IMR-90 (cell line): ENCODE measurements around the gene SMARCA2. TPM values are rescaled to one million over a fixed set of nuclear protein-coding genes. Genes with fewer than 3 reads are reported as not detected.

ENCODE experiments used
- ATAC-seq: fragments of 200-7000 bp; cut with Tn5 transposase; 2 replicates; pipeline ENCODE4 v1.9.1; 2020; ENCODE audit warnings: low read depth, mild to moderate bottlenecking, moderate library complexity
- BruUV-seq: library from RNA; stranded (reverse); fragments of 400-500 nt; replicated peaks from 2 replicates; lab custom pipeline; 2021; lab: Mats Ljungman, UMichigan
- CTCF ChIA-PET: fragments of 300-600 bp; formaldehyde crosslinking; extraction: SDS; loops from one replicate; lab custom pipeline; 2021; ENCODE audit warnings: antibody characterized with exemption; lab: Yijun Ruan, JAX
- POLR2A ChIA-PET: fragments of 300-600 bp; sonication (Branson Sonifier 250); formaldehyde crosslinking; loops from one replicate; lab custom pipeline; 2022; ENCODE audit warnings: antibody characterized with exemption; ENCODE audit not compliant: unreplicated experiment; lab: Charles Lee
- DNase-seq: peaks from one replicate; pipeline ENCODE4 v3.0.0; 2013
- H2AFZ ChIP-seq: replicated peaks from 2 replicates; pipeline ENCODE3; 2013; ENCODE audit warnings: low read length, mild to moderate bottlenecking; ENCODE audit not compliant: poor library complexity
- H2AK5ac ChIP-seq: 2 replicates; pipeline ENCODE4 v1.6.1; 2013; ENCODE audit warnings: low read depth, low read length, inconsistent platforms
- H2AK9ac ChIP-seq: replicated peaks from 2 replicates; pipeline ENCODE3; 2013; ENCODE audit warnings: mild to moderate bottlenecking, low read depth, low read length, moderate library complexity; ENCODE audit not compliant: poor library complexity
- H2BK120ac ChIP-seq: 2 replicates; pipeline ENCODE4 v1.6.1; 2013; ENCODE audit warnings: low read depth, low read length, inconsistent platforms
- H2BK15ac ChIP-seq: 3 replicates; pipeline ENCODE4 v1.6.1; 2013; ENCODE audit warnings: low read depth, low read length, inconsistent platforms
- H2BK20ac ChIP-seq: 2 replicates; pipeline ENCODE4 v1.6.1; 2013; ENCODE audit warnings: low read depth, mild to moderate bottlenecking, inconsistent platforms, low read length, moderate library complexity
- H2BK5ac ChIP-seq: 2 replicates; pipeline ENCODE4 v1.6.1; 2013; ENCODE audit warnings: mild to moderate bottlenecking, low read depth, low read length, inconsistent platforms; ENCODE audit not compliant: poor library complexity, severe bottlenecking
- H3K14ac ChIP-seq: replicated peaks from 2 replicates; pipeline ENCODE4 v1.6.1; 2013; ENCODE audit warnings: low read depth, low read length, inconsistent platforms
- H3K18ac ChIP-seq: 2 replicates; pipeline ENCODE4 v1.6.1; 2013; ENCODE audit warnings: low read depth, low read length, control low read depth
- H3K23ac ChIP-seq: 2 replicates; pipeline ENCODE4 v1.6.1; 2013; ENCODE audit warnings: low read depth, low read length, inconsistent platforms
- H3K27ac ChIP-seq: 2 replicates; pipeline ENCODE4 v1.5.1; 2013; ENCODE audit warnings: mild to moderate bottlenecking, control low read depth, low read length; ENCODE audit not compliant: insufficient read depth
- H3K27me3 ChIP-seq: 2 replicates; pipeline ENCODE4 v1.6.1; 2013; ENCODE audit warnings: low read length; ENCODE audit not compliant: control insufficient read depth, insufficient read depth
- H3K36me3 ChIP-seq: 2 replicates; pipeline ENCODE4 v1.6.1; 2013; ENCODE audit warnings: low read length, mixed read lengths; ENCODE audit not compliant: control insufficient read depth, insufficient read depth
- H3K4ac ChIP-seq: 2 replicates; pipeline ENCODE4 v1.6.1; 2013; ENCODE audit warnings: low read depth, low read length, inconsistent platforms
- H3K4me1 ChIP-seq: 2 replicates; pipeline ENCODE4 v1.6.1; 2013; ENCODE audit warnings: low read length, mixed read lengths; ENCODE audit not compliant: control insufficient read depth, insufficient read depth
- H3K4me2 ChIP-seq: 2 replicates; pipeline ENCODE4 v1.6.1; 2013; ENCODE audit warnings: low read depth, mild to moderate bottlenecking, control low read depth, low read length, moderate library complexity
- H3K4me3 ChIP-seq: 2 replicates; pipeline ENCODE4 v1.5.1; 2013; ENCODE audit warnings: low read depth, mild to moderate bottlenecking, control low read depth, low read length, moderate library complexity; ENCODE audit not compliant: insufficient read depth
- H3K56ac ChIP-seq: 2 replicates; pipeline ENCODE4 v1.6.1; 2013; ENCODE audit warnings: low read length, inconsistent platforms; ENCODE audit not compliant: insufficient read depth; ENCODE audit errors: extremely low read depth
- H3K79me1 ChIP-seq, 2 experiments: 2 replicates each; pipeline ENCODE4 v1.6.1; 2013; ENCODE audit warnings: low read length in 2 of 2, inconsistent platforms in 1 of 2, low read depth in 1 of 2
- H3K9ac ChIP-seq: 2 replicates; pipeline ENCODE4 v1.6.1; 2013; ENCODE audit warnings: low read depth, low read length, control low read depth
- H3K9me1 ChIP-seq: 2 replicates; pipeline ENCODE4 v1.6.1; 2013; ENCODE audit warnings: low read length, inconsistent platforms; ENCODE audit not compliant: insufficient read depth
- H3K9me3 ChIP-seq: 2 replicates; pipeline ENCODE4 v1.6.1; 2013; ENCODE audit warnings: low read length; ENCODE audit not compliant: control insufficient read depth, insufficient read depth
- H4K20me1 ChIP-seq: 2 replicates; pipeline ENCODE4 v1.6.1; 2013; ENCODE audit warnings: low read length, inconsistent platforms; ENCODE audit not compliant: insufficient read depth
- H4K5ac ChIP-seq: 2 replicates; pipeline ENCODE4 v1.6.1; 2013; ENCODE audit warnings: mild to moderate bottlenecking, low read depth, low read length, control low read depth
- H4K8ac ChIP-seq, 2 experiments: 2 replicates each; pipeline ENCODE4 v1.6.1; 2013; ENCODE audit warnings: low read depth in 2 of 2, low read length in 2 of 2, control low read depth in 1 of 2, inconsistent platforms in 1 of 2
- H4K91ac ChIP-seq: 2 replicates; pipeline ENCODE4 v1.6.1; 2013; ENCODE audit warnings: low read depth, low read length, inconsistent platforms; ENCODE audit not compliant: insufficient read depth
- BHLHE40 ChIP-seq: fragments of 150-350 bp; IDR thresholded peaks from 2 replicates; pipeline ENCODE4 v1.6.1; 2016; ENCODE audit warnings: mild to moderate bottlenecking, low read depth, low read length
- CEBPB ChIP-seq: IDR thresholded peaks from 2 replicates; pipeline ENCODE4 v1.6.1; 2012; ENCODE audit warnings: low read depth, low read length, improper control_type of control experiment
- CHD1 ChIP-seq: IDR thresholded peaks from 2 replicates; pipeline ENCODE4 v1.6.1; 2012; ENCODE audit warnings: low read depth, low read length, improper control_type of control experiment
- CTCF ChIP-seq: conservative IDR thresholded peaks from 2 replicates; pipeline ENCODE4 v1.5.1; 2012; ENCODE audit warnings: mild to moderate bottlenecking, low read depth, low read length, improper control_type of control experiment
- ELK1 ChIP-seq: fragments of 150-350 bp; IDR thresholded peaks from 2 replicates; pipeline ENCODE4 v1.6.1; 2016; ENCODE audit warnings: low read depth, mild to moderate bottlenecking, low read length, moderate library complexity, borderline replicate concordance
- FOS ChIP-seq: fragments of 150-350 bp; IDR thresholded peaks from 2 replicates; pipeline ENCODE4 v1.6.1; 2016; ENCODE audit warnings: low read depth, low read length
- MAFK ChIP-seq: IDR thresholded peaks from 2 replicates; pipeline ENCODE4 v1.6.1; 2012; ENCODE audit warnings: low read depth, low read length, improper control_type of control experiment
- MAZ ChIP-seq: IDR thresholded peaks from 2 replicates; pipeline ENCODE4 v1.6.1; 2012; ENCODE audit warnings: low read depth, mild to moderate bottlenecking, low read length, improper control_type of control experiment, moderate library complexity, borderline replicate concordance
- MXI1 ChIP-seq: IDR thresholded peaks from 2 replicates; pipeline ENCODE4 v1.6.1; 2012; ENCODE audit warnings: low read depth, mild to moderate bottlenecking, low read length, moderate library complexity, borderline replicate concordance
- NFE2L2 ChIP-seq: fragments of 150-350 bp; IDR thresholded peaks from 2 replicates; pipeline ENCODE4 v1.6.1; 2016; ENCODE audit warnings: low read depth, mild to moderate bottlenecking, low read length
- POLR2A ChIP-seq: IDR thresholded peaks from 2 replicates; pipeline ENCODE4 v1.6.1; 2012; ENCODE audit warnings: mild to moderate bottlenecking, low read depth, low read length
- RAD21 ChIP-seq: IDR thresholded peaks from 2 replicates; pipeline ENCODE4 v1.6.1; 2012; ENCODE audit warnings: low read length, improper control_type of control experiment
- RCOR1 ChIP-seq: IDR thresholded peaks from 2 replicates; pipeline ENCODE4 v1.6.1; 2012; ENCODE audit warnings: mild to moderate bottlenecking, low read length, improper control_type of control experiment; ENCODE audit not compliant: insufficient replicate concordance
- RFX5 ChIP-seq: IDR thresholded peaks from 2 replicates; pipeline ENCODE4 v1.8.0; 2012; ENCODE audit warnings: low read depth, mild to moderate bottlenecking, low read length, moderate library complexity
- SMC3 ChIP-seq: fragments of 150-350 bp; IDR thresholded peaks from 2 replicates; pipeline ENCODE4 v1.6.1; 2016; ENCODE audit warnings: low read depth, mild to moderate bottlenecking, antibody characterized with exemption, low read length, moderate library complexity
- USF2 ChIP-seq: fragments of 150-350 bp; IDR thresholded peaks from 2 replicates; pipeline ENCODE4 v1.6.1; 2017; ENCODE audit warnings: mild to moderate bottlenecking, antibody characterized with exemption, low read length, low read depth
- WGBS, 2 experiments: methylation state at CpG; one replicate each; pipeline versions ENCODE4 v1.1.5 to v1.1.7; 2013; ENCODE audit warnings: missing lambda C conversion rate in 2 of 2; ENCODE audit not compliant: insufficient read length in 1 of 2; ENCODE audit errors: extremely low coverage in 2 of 2; 5-methylcytosine and 5-hydroxymethylcytosine counted together
- dilution Hi-C: fragments of 300-500 bp; cut with HindIII; formaldehyde crosslinking; loops from one replicate; pipeline ENCODE4 v1.14.3; 2018; ENCODE audit warnings: low sequenced_read_pairs; ENCODE audit not compliant: unreplicated experiment
- in situ Hi-C: fragments of 300-500 bp; cut with MboI; formaldehyde crosslinking; loops from 3 replicates; pipeline ENCODE4 v1.14.3; 2019; ENCODE audit warnings: low sequenced_read_pairs, inconsistent platforms, mixed read lengths
- intact Hi-C: fragments of 100-400 bp; cut with micrococcal nuclease; formaldehyde crosslinking; loops from 2 replicates; pipeline ENCODE4 v1.10.0; 2022
- polyA plus RNA-seq, 3 experiments: library from polyadenylated mRNA; depleted of rRNA; stranded (reverse); fragments of >200 nt; gene quantifications; 2 replicates each; pipeline ENCODE4 v1.2.3, GENCODE V29; 2012; ENCODE audit warnings: low replicate concordance in 1 of 3
- total RNA-seq: library from RNA; depleted of rRNA; stranded (reverse); fragments of >200 nt; gene quantifications from 2 replicates; pipeline ENCODE4 v1.2.3, GENCODE V29; 2012

The SMARCA2 gene
- total and polyA plus RNA-seq, 2 of the 4 experiments (the other 2 are of a cell fraction) = 25.3 to 26.7 TPM

- intact Hi-C loops (no loop called here), in situ Hi-C loops (no loop called here)
- CTCF ChIA-PET = no interaction called here
Measured at GRCh38 chr9:2152966-2153629, 138.0 kb downstream of the SMARCA2 start.

More at GRCh38 chr9:2152966-2153629, 138.0 kb downstream of the SMARCA2 start:
- TF ChIP-seq RCOR1 = no peak
- no peak for TF ChIP-seq FOS
- TF ChIP-seq USF2 = no peak
- TF ChIP-seq MXI1 = no peak
- TF ChIP-seq MAFK = no peak
- TF ChIP-seq RAD21 = no peak
- no peak for TF ChIP-seq RFX5
- no peak for TF ChIP-seq SMC3
- TF ChIP-seq CEBPB = no peak
- no peak for TF ChIP-seq CHD1
- TF ChIP-seq CTCF = no peak
- no peak for TF ChIP-seq ELK1
- TF ChIP-seq MAZ = no peak
- TF ChIP-seq BHLHE40 = no peak
- TF ChIP-seq POLR2A = no peak
- no peak for TF ChIP-seq NFE2L2
- H2BK20ac ChIP-seq = no peak overlapping the region
- H3K4ac ChIP-seq = no peak overlapping the region
- WGBS, 2 experiments = 100% methylated on average over 1 of the region's 10 CpGs; no CpG with 5 or more reads in 1 of the 2 experiments
- H3K27me3 ChIP-seq = no peaks in the 10 kb centered on the region
- dilution Hi-C loops = no loop called here
- H4K91ac ChIP-seq = no peak overlapping the region
- BruUV-seq = no TSS peak
- no peak for ATAC-seq
- no peaks in the 10 kb centered on the region for H3K9me1 ChIP-seq
- no peak overlapping the region for H3K14ac ChIP-seq
- H4K20me1 ChIP-seq = no peaks in the 10 kb centered on the region
- no peaks in the 10 kb centered on the region for H3K9me3 ChIP-seq
- no peak overlapping the region for H3K9ac ChIP-seq
- H2BK5ac ChIP-seq = no peak overlapping the region
- H3K4me3 ChIP-seq = no peak overlapping the region
- H2BK120ac ChIP-seq = no peak overlapping the region
- no peak overlapping the region for H4K8ac ChIP-seq
- POLR2A ChIA-PET = no interaction called here
- no peak overlapping the region for H4K5ac ChIP-seq
- H3K4me1 ChIP-seq = peaks cover 5% of the 10 kb centered on the region; the same call in 1 of the 2 replicates
- no peak for DNase-seq
- no peak overlapping the region for H2BK15ac ChIP-seq
- peaks cover 3 to 12% of the 10 kb centered on the region in 2 experiments; a peak in 2 of 4 replicates for H3K79me1 ChIP-seq
- H2AK5ac ChIP-seq = no peak overlapping the region
- no peak overlapping the region for H3K18ac ChIP-seq
- no peak overlapping the region for H2AK9ac ChIP-seq
- no peak overlapping the region for H2AFZ ChIP-seq
- no peaks in the 10 kb centered on the region for H3K36me3 ChIP-seq
- no peak overlapping the region for H3K4me2 ChIP-seq
- no peak overlapping the region for H3K27ac ChIP-seq
- H3K56ac ChIP-seq = no peak overlapping the region
- H3K23ac ChIP-seq = no peak overlapping the region
